T-helper 17 cell (primary cell): ENCODE measurements around the gene FAM72B. TPM values are rescaled to one million over a fixed set of nuclear protein-coding genes. Genes with fewer than 3 reads are reported as not detected.
A peak's percentile ranks its signal among the peaks of the same experiment; 100 is the strongest.
"Not testable (repeated sequence)": the region's sequence is repeated elsewhere in the genome, so short reads cannot be mapped to it uniquely, and the experiment has no call there.

Experiments
- ATAC-seq: fragments of 150-1000 bp; cut with Tn5 transposase; 2 replicates; pipeline ENCODE4 v1.10.0; 2021; ENCODE audit warnings: mild to moderate bottlenecking, moderate library complexity
- DNase-seq, 3 donors: peaks; one replicate each; pipeline versions ENCODE4 v3.0.0 to v3.0.0-alpha.2; 2020 to 2021
- H3K9me3 ChIP-seq: one replicate; pipeline ENCODE4 v1.7.0; 2013; ENCODE audit warnings: low read length, mild to moderate bottlenecking; ENCODE audit not compliant: control insufficient read depth, poor library complexity, severe bottlenecking
- H3K27ac Mint-ChIP-seq: one replicate; pipeline ENCODE4 v1.8.0; 2022; ENCODE audit warnings: mild to moderate bottlenecking, moderate library complexity, mixed read lengths
- H3K27me3 Mint-ChIP-seq: one replicate; pipeline ENCODE4 v1.8.0; 2022; ENCODE audit warnings: mixed read lengths
- H3K36me3 Mint-ChIP-seq: one replicate; pipeline ENCODE4 v1.8.0; 2022; ENCODE audit warnings: low read depth, mixed read lengths
- H3K4me1 Mint-ChIP-seq: one replicate; pipeline ENCODE4 v1.8.0; 2022; ENCODE audit warnings: mild to moderate bottlenecking, mixed read lengths
- H3K4me3 Mint-ChIP-seq: one replicate; pipeline ENCODE4 v1.8.0; 2022; ENCODE audit warnings: mild to moderate bottlenecking, moderate library complexity, mixed read lengths
- total RNA-seq, 4 donors: library from RNA in 2 of 4; stranded (reverse) in 2 of 4; gene quantifications; one replicate each; pipeline ENCODE4 v1.2.3 and lab custom pipeline; 2022 to 2026

The FAM72B gene
- total RNA-seq, 2 donors from 2014 or later: 0.35 to 2.2 TPM

DNA sequence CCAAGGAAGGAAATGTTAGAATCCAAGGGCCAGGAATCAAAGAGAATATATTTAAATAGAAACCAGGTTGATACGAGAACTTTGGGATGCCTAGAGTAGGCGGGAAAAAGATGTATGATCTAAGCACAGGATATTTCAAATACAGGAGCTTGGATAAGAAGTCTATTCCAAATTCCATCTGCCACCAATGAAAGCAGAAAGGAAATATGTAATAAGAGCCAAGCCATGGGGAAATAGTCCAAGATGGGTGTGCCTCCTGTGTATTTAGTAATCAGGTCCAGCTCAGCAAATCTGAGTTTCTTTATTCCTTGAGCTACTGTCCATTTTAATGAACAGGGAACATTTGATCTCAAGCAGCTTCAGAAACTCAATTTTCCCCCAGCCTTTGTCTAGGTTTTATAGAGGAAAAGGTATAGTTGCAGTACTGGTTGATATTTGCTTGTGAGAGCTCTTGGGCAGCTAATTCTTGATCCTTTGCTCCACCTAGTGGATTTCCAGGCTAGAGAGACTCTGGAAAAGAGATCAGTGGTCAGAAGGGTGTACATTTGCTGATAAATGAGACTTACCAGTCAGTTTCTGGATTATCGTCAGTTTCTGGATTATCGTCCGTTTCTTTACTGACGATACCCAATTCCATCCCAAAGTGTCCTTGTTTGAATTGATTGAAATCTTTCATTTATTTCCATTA, 28.3 kb downstream of the FAM72B start:
- not testable (repeated sequence) for ATAC-seq, H3K27me3 Mint-ChIP-seq, H3K4me1 Mint-ChIP-seq, H3K4me3 Mint-ChIP-seq, DNase-seq, H3K27ac Mint-ChIP-seq, H3K9me3 ChIP-seq, H3K36me3 Mint-ChIP-seq

DNA sequence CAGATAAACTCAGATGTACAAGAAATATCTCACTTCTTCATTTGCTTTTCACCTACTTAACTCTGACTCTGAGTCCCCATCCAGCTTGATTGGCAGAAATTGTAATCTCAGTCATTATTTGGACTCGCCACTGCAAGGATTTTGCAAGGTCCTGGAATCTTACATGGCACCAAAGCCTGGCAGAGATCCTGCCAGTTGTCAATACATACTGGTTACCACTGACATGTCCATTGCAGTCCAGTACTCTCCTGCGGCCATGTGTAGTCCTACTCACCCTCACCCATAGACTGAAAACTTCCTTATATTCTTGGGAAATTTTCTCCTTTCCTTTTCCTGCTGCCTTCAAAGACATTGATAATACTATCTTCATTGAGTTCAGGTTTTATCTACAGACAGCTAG, 29.3 kb downstream of the FAM72B start:
- not testable (repeated sequence) for H3K27ac Mint-ChIP-seq, H3K27me3 Mint-ChIP-seq, H3K4me3 Mint-ChIP-seq, DNase-seq, H3K9me3 ChIP-seq, H3K36me3 Mint-ChIP-seq, ATAC-seq, H3K4me1 Mint-ChIP-seq

DNA sequence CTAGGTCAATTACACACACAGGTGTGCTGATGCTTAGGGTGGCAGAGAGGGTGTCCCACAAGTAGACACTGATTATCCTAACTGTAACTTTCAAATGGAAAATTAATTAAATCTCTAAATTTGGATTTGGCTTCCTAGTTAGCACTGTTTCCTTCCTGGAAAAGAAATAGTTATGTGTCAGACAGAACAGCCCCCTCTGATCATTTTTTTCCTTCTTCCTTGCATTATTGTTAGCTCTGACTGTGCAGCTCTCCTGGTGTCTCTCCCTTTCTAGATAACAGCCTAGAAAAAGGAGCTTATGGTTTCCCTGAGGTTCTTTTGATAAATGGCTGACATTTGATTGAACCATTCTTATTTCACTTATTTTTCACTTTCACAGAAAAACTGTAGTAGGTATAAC, 31.4 kb downstream of the FAM72B start:
- not testable (repeated sequence) for H3K9me3 ChIP-seq, H3K27ac Mint-ChIP-seq, H3K4me3 Mint-ChIP-seq, H3K27me3 Mint-ChIP-seq, ATAC-seq, DNase-seq, H3K4me1 Mint-ChIP-seq, H3K36me3 Mint-ChIP-seq

DNA sequence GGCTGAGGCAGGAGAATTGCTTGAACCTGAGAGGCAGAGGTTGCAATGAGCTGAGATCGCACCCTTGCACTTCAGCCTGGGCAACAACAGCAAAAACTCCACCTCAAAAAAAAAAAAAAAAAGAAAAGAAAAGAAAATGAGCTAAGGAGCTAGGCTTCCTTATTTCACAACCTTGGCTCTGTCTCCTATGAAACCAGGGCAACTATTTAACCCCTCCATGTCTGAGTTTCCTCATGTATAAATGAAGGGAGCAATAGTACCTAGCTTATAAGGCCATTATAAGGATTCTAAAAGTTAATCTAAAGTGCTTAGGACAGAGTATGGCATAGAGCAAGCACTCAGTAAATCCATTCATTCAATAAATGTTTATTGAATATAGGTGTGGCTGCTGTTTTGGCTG, 32.8 kb downstream of the FAM72B start:
- not testable (repeated sequence) for H3K36me3 Mint-ChIP-seq, ATAC-seq, H3K27me3 Mint-ChIP-seq, DNase-seq, H3K4me3 Mint-ChIP-seq, H3K27ac Mint-ChIP-seq, H3K4me1 Mint-ChIP-seq, H3K9me3 ChIP-seq

DNA sequence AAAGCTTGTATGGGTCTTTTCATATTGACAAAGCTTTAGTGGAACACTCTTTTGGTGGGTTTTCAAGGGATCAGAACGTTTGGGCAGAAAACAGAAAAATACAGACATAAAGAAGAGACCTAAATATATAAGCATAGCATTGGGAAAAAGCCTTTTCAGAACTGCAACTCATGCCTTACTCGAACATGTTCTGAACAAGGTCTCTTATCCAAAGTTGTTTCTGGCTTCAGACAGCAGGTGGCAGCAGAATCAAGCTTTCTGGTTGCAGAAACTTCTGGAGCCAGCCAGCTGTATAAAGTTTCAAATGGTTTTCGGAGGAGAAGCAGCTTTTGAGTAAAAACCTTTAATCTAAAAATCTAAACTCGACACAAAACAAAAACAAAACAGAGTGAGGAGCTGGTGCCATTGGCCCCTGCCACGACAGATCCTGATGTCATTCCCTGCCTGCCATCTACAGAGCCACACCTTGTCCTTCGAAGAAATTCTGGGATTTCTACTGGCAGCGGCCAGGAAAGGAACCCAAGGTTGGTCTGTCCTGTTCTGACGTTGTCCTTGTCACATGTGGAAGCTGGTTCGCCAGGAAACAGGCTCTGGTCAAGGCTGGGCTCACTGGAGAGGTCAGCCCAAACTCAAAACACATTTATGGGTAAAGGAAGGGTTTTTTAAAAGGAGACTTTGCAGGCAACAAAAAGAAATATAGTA, 35.5 kb downstream of the FAM72B start:
- not testable (repeated sequence) for H3K27me3 Mint-ChIP-seq, H3K27ac Mint-ChIP-seq, DNase-seq

DNA sequence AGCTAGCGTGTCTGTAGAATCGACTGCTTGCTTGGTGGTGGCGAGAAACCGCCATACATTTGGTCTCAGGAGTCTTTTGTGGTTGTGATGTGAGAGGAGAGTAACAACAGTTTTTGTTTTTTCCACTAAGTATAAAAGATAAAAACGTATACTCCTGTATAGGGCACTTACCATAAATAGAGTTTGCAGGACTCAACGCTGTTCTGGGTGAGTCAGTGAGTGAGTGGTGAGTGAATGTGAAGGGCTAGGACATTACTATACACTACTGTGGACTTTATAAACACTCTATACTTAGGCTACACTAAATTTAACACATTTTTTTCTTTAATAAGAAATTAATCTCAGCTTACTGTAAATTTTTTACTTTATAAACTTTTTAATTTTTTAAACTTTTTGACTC, 43.7 kb downstream of the FAM72B start:
- not testable (repeated sequence) for H3K27me3 Mint-ChIP-seq, H3K36me3 Mint-ChIP-seq, H3K4me3 Mint-ChIP-seq, H3K4me1 Mint-ChIP-seq, H3K9me3 ChIP-seq, DNase-seq, H3K27ac Mint-ChIP-seq, ATAC-seq

More for the DNA sequence above, 35.5 kb downstream of the FAM72B start:
- ATAC-seq: peak; percentile 67
- not testable (repeated sequence) for H3K9me3 ChIP-seq, H3K4me3 Mint-ChIP-seq, H3K4me1 Mint-ChIP-seq, H3K36me3 Mint-ChIP-seq

DNA sequence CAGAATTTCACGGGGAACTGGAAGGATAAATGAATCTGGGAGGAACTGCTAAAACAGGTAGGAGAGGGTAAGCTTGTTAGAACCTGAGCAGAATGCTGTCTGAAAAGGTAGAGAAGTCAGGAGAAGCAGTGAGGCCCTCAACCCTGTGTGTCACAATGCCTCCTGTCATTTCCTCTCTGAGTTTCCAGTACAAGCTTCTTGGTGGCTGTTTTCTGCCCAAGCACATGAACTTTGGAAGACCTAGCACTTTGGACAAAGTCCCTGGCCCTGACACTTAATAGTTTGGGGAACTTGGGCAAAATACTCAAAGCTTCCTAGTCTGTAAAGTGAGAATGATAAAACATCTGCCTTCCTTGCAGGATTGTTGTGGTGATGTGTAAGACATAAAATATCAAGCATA, 52.6 kb downstream of the FAM72B start:
- not testable (repeated sequence) for H3K4me3 Mint-ChIP-seq, H3K27ac Mint-ChIP-seq, ATAC-seq, H3K36me3 Mint-ChIP-seq, H3K4me1 Mint-ChIP-seq, DNase-seq, H3K9me3 ChIP-seq, H3K27me3 Mint-ChIP-seq

DNA sequence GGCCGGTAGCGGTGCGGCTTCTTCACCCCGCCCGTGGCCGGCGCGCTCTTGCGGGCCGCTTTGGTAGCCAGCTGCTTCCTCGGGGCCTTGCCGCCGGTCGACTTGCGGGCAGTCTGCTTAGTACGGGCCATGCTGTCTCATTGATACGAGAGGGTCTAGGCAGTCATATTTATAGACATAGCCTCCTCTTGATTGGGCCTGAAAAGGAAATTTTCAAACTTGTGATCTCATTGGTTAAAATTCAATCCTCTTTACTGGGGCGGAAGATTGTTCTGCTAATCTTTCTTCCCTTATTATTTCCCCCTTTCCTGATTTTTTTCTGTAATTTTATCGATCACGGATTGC, 65.7 kb downstream of the FAM72B start:
- not testable (repeated sequence) for H3K9me3 ChIP-seq, H3K36me3 Mint-ChIP-seq, H3K27ac Mint-ChIP-seq, H3K27me3 Mint-ChIP-seq, H3K4me1 Mint-ChIP-seq, DNase-seq
- peak overlapping the region; percentile 62 for H3K4me3 Mint-ChIP-seq
- peak; percentile 27 for ATAC-seq

Other genes with a start within 250 kb of the FAM72B start
- gene SRGAP2C, start 635 bp upstream of the FAM72B start, total RNA-seq: 10 to 100 TPM; 19.7 to 31.7 TPM